Breast epithelium (tissue), 3 donors: ENCODE results near the gene GLIS2.

Source experiments
- POLR2A ChIP-seq: fragments of 450-650 bp; IDR thresholded peaks from one replicate; pipeline ENCODE4 v1.6.1; 2016; ENCODE audit warnings: antibody characterized with exemption, mild to moderate bottlenecking, moderate library complexity
- TF ChIP-seq, protein P1 (sequence below), 3 donors: fragments of 450-650 bp; IDR thresholded peaks; one replicate each; pipeline ENCODE4 v1.5.1; 2016 to 2017; ENCODE audit warnings: antibody characterized with exemption in 3 of 3, mild to moderate bottlenecking in 3 of 3, moderate library complexity in 3 of 3

DNA sequence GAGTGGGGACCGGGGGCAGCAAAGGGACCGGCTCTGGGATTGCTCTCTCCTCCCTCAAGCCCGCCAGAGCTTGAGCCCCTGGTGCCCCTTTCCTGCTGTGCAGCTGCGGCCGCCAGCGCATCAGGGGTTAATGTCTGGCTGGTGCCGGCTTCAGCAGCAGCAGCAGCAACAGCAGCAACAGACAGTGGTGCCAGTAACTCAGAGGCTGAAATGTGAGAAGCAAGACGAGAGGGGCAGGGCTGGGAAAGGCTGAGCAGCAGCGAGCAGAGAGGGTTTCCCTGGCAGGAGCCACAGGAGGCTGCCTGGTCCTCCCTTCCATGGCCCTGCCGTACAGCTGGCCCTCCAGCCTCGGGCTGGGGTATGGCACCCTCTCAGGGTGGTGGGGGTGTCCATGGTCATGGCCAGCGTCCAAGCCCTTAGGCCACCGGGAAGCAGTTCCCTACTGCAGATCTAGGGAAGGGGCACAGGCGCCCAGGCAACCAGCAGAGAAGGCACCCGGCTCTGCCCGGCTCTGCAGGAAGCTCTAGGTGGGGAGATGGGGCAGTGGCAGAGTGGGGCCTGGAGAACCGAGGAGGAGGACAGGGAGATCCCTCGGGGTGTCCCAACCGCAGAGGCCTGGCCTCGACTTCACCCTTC lies 21.9 kb upstream of the GLIS2 start:
- TF ChIP-seq, protein P1, sequence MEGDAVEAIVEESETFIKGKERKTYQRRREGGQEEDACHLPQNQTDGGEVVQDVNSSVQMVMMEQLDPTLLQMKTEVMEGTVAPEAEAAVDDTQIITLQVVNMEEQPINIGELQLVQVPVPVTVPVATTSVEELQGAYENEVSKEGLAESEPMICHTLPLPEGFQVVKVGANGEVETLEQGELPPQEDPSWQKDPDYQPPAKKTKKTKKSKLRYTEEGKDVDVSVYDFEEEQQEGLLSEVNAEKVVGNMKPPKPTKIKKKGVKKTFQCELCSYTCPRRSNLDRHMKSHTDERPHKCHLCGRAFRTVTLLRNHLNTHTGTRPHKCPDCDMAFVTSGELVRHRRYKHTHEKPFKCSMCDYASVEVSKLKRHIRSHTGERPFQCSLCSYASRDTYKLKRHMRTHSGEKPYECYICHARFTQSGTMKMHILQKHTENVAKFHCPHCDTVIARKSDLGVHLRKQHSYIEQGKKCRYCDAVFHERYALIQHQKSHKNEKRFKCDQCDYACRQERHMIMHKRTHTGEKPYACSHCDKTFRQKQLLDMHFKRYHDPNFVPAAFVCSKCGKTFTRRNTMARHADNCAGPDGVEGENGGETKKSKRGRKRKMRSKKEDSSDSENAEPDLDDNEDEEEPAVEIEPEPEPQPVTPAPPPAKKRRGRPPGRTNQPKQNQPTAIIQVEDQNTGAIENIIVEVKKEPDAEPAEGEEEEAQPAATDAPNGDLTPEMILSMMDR (IDR thresholded peaks at IDR 0.05), result no peak
- TF ChIP-seq POLR2A, result no peak
